Naive thymus-derived CD4-positive, alpha-beta T cell (primary cell): ENCODE data around the gene DPF1. TPM values are rescaled to one million over a fixed set of nuclear protein-coding genes. Genes with fewer than 3 reads are reported as not detected.

ENCODE experiments used
- ATAC-seq: fragments of 150-1000 bp; cut with Tn5 transposase; 2 replicates; pipeline ENCODE4 v1.10.0; 2021; ENCODE audit warnings: mild to moderate bottlenecking, moderate library complexity
- CTCF ChIA-PET: fragments of 350-600 bp; sonication (Branson Sonifier 250); formaldehyde crosslinking; loops from one replicate; lab custom pipeline; 2021; ENCODE audit warnings: antibody characterized with exemption; lab: Charles Lee
- POLR2A ChIA-PET: fragments of 350-600 bp; sonication (Branson Sonifier 250); formaldehyde crosslinking; loops from one replicate; lab custom pipeline; 2021; ENCODE audit warnings: antibody characterized with exemption, inconsistent platforms; lab: Charles Lee
- DNase-seq, 9 donors: peaks; one replicate each; pipeline versions ENCODE4 v3.0.0 to v3.0.0-alpha.2; 2020 to 2022; ENCODE audit warnings: mixed read lengths in 1 of 9
- H3K27ac ChIP-seq: one replicate; pipeline ENCODE4 v1.7.0; 2013; ENCODE audit warnings: mild to moderate bottlenecking, low read depth, low read length, moderate library complexity
- H3K27me3 ChIP-seq, 2 donors: one replicate each; pipeline ENCODE4 v1.7.0; 2013; ENCODE audit warnings: low read length in 2 of 2, mild to moderate bottlenecking in 2 of 2, moderate library complexity in 2 of 2; ENCODE audit not compliant: control insufficient read depth in 2 of 2, insufficient read depth in 2 of 2
- H3K36me3 ChIP-seq, 3 experiments: 1 replicate in 2 of 3; 2 replicates in 1 of 3; pipeline ENCODE4 v1.7.0; 2013; ENCODE audit warnings: low read length in 3 of 3, mild to moderate bottlenecking in 3 of 3, moderate library complexity in 1 of 3; ENCODE audit not compliant: insufficient read depth in 3 of 3, control insufficient read depth in 2 of 3
- H3K4me1 ChIP-seq, 2 donors: one replicate each; pipeline ENCODE4 v1.7.0; 2013; ENCODE audit warnings: low read length in 2 of 2, mild to moderate bottlenecking in 2 of 2, moderate library complexity in 1 of 2; ENCODE audit not compliant: control insufficient read depth in 2 of 2, insufficient read depth in 2 of 2
- H3K4me3 ChIP-seq: 2 replicates; pipeline ENCODE4 v1.7.0; 2013; ENCODE audit warnings: mild to moderate bottlenecking, low read length
- H3K9me3 ChIP-seq, 3 experiments: 1 replicate in 2 of 3; 2 replicates in 1 of 3; pipeline ENCODE4 v1.7.0; 2013; ENCODE audit warnings: low read length in 3 of 3; ENCODE audit not compliant: control insufficient read depth in 2 of 3
- H3K27ac Mint-ChIP-seq, 9 donors: one replicate each; pipeline ENCODE4 v1.8.0; 2020 to 2022; ENCODE audit warnings: mixed read lengths in 9 of 9, mild to moderate bottlenecking in 8 of 9, moderate library complexity in 5 of 9, inconsistent platforms in 2 of 9
- H3K27me3 Mint-ChIP-seq, 5 donors: one replicate each; pipeline ENCODE4 v1.8.0; 2021 to 2022; ENCODE audit warnings: mixed read lengths in 5 of 5, mild to moderate bottlenecking in 1 of 5
- H3K36me3 Mint-ChIP-seq, 5 donors: one replicate each; pipeline ENCODE4 v1.8.0; 2020 to 2022; ENCODE audit warnings: mixed read lengths in 5 of 5, mild to moderate bottlenecking in 3 of 5, inconsistent platforms in 1 of 5
- H3K4me1 Mint-ChIP-seq, 7 donors: one replicate each; pipeline ENCODE4 v1.8.0; 2020 to 2022; ENCODE audit warnings: mixed read lengths in 7 of 7, mild to moderate bottlenecking in 3 of 7, inconsistent platforms in 1 of 7
- H3K4me3 Mint-ChIP-seq, 10 donors: one replicate each; pipeline ENCODE4 v1.8.0; 2020 to 2022; ENCODE audit warnings: mild to moderate bottlenecking in 10 of 10, mixed read lengths in 10 of 10, moderate library complexity in 6 of 10, inconsistent platforms in 2 of 10
- H3K9me3 Mint-ChIP-seq, 11 donors: one replicate each; pipeline ENCODE4 v1.8.0; 2020 to 2022; ENCODE audit warnings: mixed read lengths in 11 of 11, mild to moderate bottlenecking in 4 of 11, inconsistent platforms in 1 of 11, moderate library complexity in 1 of 11
- intact Hi-C, 2 donors: fragments of 100-400 bp; cut with micrococcal nuclease; formaldehyde crosslinking; loops; one replicate each; pipeline ENCODE4 v1.15.1; 2023
- polyA plus RNA-seq, 2 donors: library from polyadenylated mRNA; unstranded; fragments of 300-500 nt; fragmentation: Illumina TruSeq; gene quantifications; one replicate each; pipeline ENCODE4 v1.2.3, GENCODE V29; 2021
- total RNA-seq, 6 experiments: library from RNA in 5 of 6; stranded (reverse) in 5 of 6; gene quantifications; 1 replicate in 5 of 6; 2 replicates in 1 of 6; pipeline ENCODE4 v1.2.3 and lab custom pipeline; 2021 to 2026

Gene DPF1
- total and polyA plus RNA-seq, 7 experiments from 2014 or later = 0.46 to 0.51 TPM; not detected in 5

- ChIA-PET CTCF (interaction anchor here (0.5 to 1.5 kb wide), 3 partner anchors 10 to 473 kb away, joined by 3 to 4 read pairs (median 3); no protein-coding TSS in a partner anchor), POLR2A (interaction anchor here (0.6 to 1.4 kb wide), 3 partner anchors 11 to 1590 kb away, joined by 3 to 5 read pairs (median 3); partner anchors contain the start of gene PSMD8)
- peak overlapping the region; percentile 18 to 93 (median 89) for H3K4me3 Mint-ChIP-seq
- Histone ChIP-seq H3K9me3 (no peaks in the 10 kb centered on the region), H3K4me1 (peaks cover 4 to 10% of the 10 kb centered on the region in 2 donors), H3K27me3 (no peaks in the 10 kb centered on the region), H3K4me3 (no peak overlapping the region), H3K36me3 (no peaks in the 10 kb centered on the region), H3K27ac (peak overlapping the region; percentile 77)
- peaks cover 0 to 3% (median 0%) of the 10 kb centered on the region in 11 donors for H3K9me3 Mint-ChIP-seq
- ATAC-seq = no peak
- H3K36me3 Mint-ChIP-seq = peaks cover 0 to 6% (median 0%) of the 10 kb centered on the region in 5 donors
- intact Hi-C loops = no loop called here
- DNase-seq = no peak
- H3K4me1 Mint-ChIP-seq = peaks cover 17 to 51% (median 39%) of the 10 kb centered on the region in 7 donors
- H3K27ac Mint-ChIP-seq = peak overlapping the region in 8 of 9 donors; percentile 81 to 90 (median 84)
- no peaks in the 10 kb centered on the region for H3K27me3 Mint-ChIP-seq
Measured at GRCh38 chr19:38265921-38266429, 42.0 kb upstream of the DPF1 start.

- Histone ChIP-seq H3K4me3 (peak overlapping the region; percentile 77), H3K36me3 (no peaks in the 10 kb centered on the region), H3K27me3 (no peaks in the 10 kb centered on the region), H3K27ac (peak overlapping the region; percentile 77), H3K9me3 (no peaks in the 10 kb centered on the region), H3K4me1 (peaks cover 4 to 10% of the 10 kb centered on the region in 2 donors)
- H3K9me3 Mint-ChIP-seq = peaks cover 0 to 3% (median 0%) of the 10 kb centered on the region in 11 donors
- peak overlapping the region; percentile 81 to 93 (median 89) for H3K4me3 Mint-ChIP-seq
- H3K4me1 Mint-ChIP-seq = peaks cover 17 to 49% (median 39%) of the 10 kb centered on the region in 7 donors
- intact Hi-C loops = no loop called here
- peaks cover 0 to 6% (median 0%) of the 10 kb centered on the region in 5 donors for H3K36me3 Mint-ChIP-seq
- H3K27me3 Mint-ChIP-seq = no peaks in the 10 kb centered on the region
- ChIA-PET POLR2A (interaction anchor here (0.6 to 1.4 kb wide), 5 partner anchors 10 to 281 kb away, joined by 3 to 6 read pairs (median 3); partner anchors contain the start of gene PSMD8), CTCF (interaction anchor here (0.5 to 1.5 kb wide), 3 partner anchors 11 to 473 kb away, joined by 3 to 4 read pairs (median 3); no protein-coding TSS in a partner anchor)
- ATAC-seq (no peak), DNase-seq (peak in 4 of 9 donors; percentile 11 to 33 (median 30))
- H3K27ac Mint-ChIP-seq = peak overlapping the region; percentile 81 to 93 (median 84)
Measured at GRCh38 chr19:38265213-38265861, 41.3 kb upstream of the DPF1 start.

- peak; percentile 50 for ATAC-seq
- Histone ChIP-seq H3K4me3 (peak within 1 kb of the TSS; percentile 77), H3K27ac (peak within 1 kb of the TSS; percentile 77), H3K4me1 (peaks cover 4 to 10% of the 10 kb centered on the region in 2 donors), H3K9me3 (no peaks in the 10 kb centered on the region), H3K36me3 (no peaks in the 10 kb centered on the region), H3K27me3 (no peaks in the 10 kb centered on the region)
- peak in 2 of 9 donors; percentile 43 to 54 for DNase-seq
- CTCF ChIA-PET = interaction anchor here (1.4 to 1.5 kb wide), 2 partner anchors 11 to 366 kb away, joined by 3 to 4 read pairs; no protein-coding TSS in a partner anchor
- Mint-ChIP-seq H3K27ac (peak within 1 kb of the TSS; percentile 81 to 93 (median 84)), H3K4me3 (peak within 1 kb of the TSS; percentile 81 to 93 (median 89)), H3K9me3 (peaks cover 0 to 3% (median 0%) of the 10 kb centered on the region in 11 donors), H3K27me3 (no peaks in the 10 kb centered on the region), H3K4me1 (peaks cover 17 to 44% (median 39%) of the 10 kb centered on the region in 7 donors), H3K36me3 (no peaks in the 10 kb centered on the region)
- intact Hi-C loops = loop anchor here (1.0 kb wide), 5 partner anchors 8 to 383 kb away; partner anchors contain the start of genes CATSPERG (in 2 of the 2), ACTN4 (in 1 of the 2), PPP1R14A (in 1 of the 2) and PSMD8 (in 1 of the 2)
- POLR2A ChIA-PET = interaction anchor here (0.6 to 1.4 kb wide), 4 partner anchors 52 to 170 kb away, joined by 3 to 4 read pairs (median 3); partner anchors contain the start of gene PSMD8
Measured at GRCh38 chr19:38264486-38265212, 40.6 kb upstream of the DPF1 start, which contains the start of gene SPINT2. TSS of gene SPINT2 (plus strand) at chr19:38264573. CDS start at chr19:38264893, 320 bp downstream.

GRCh38 chr19:38263689-38264485 lies 39.9 kb upstream of the DPF1 start:
- H3K4me1 ChIP-seq = peaks cover 4 to 10% of the 10 kb centered on the region in 2 donors
- ATAC-seq (peak; percentile 93), DNase-seq (peak; percentile 71 to 89 (median 80))
- H3K36me3 ChIP-seq = no peaks in the 10 kb centered on the region
- H3K4me3 ChIP-seq = peak overlapping the region; percentile 77
- H3K4me3 Mint-ChIP-seq = peak overlapping the region; percentile 81 to 93 (median 88)
- no peaks in the 10 kb centered on the region for H3K9me3 ChIP-seq
- H3K27ac ChIP-seq = peak overlapping the region; percentile 77
- H3K27ac Mint-ChIP-seq = peak overlapping the region in 8 of 9 donors; percentile 52 to 93 (median 70)
- intact Hi-C loops = loop anchor here (1.0 kb wide), 5 partner anchors 8 to 383 kb away; partner anchors contain the start of genes CATSPERG (in 2 of the 2), ACTN4 (in 1 of the 2), PPP1R14A (in 1 of the 2) and PSMD8 (in 1 of the 2)
- H3K4me1 Mint-ChIP-seq = peaks cover 17 to 44% (median 39%) of the 10 kb centered on the region in 7 donors
- H3K27me3 Mint-ChIP-seq = peaks cover 0 to 5% (median 2%) of the 10 kb centered on the region in 5 donors
- POLR2A ChIA-PET = interaction anchor here (0.6 to 1.4 kb wide), 4 partner anchors 25 to 110 kb away, joined by 3 to 4 read pairs (median 3); partner anchors contain the start of gene PSMD8
- CTCF ChIA-PET = interaction anchor here (1.4 kb wide), 1 partner anchor 365 kb away, joined by 3 read pairs; no protein-coding TSS in a partner anchor
- H3K9me3 Mint-ChIP-seq = peaks cover 0 to 3% (median 0%) of the 10 kb centered on the region in 11 donors
- H3K27me3 ChIP-seq = no peaks in the 10 kb centered on the region
- peaks cover 0 to 3% (median 0%) of the 10 kb centered on the region in 5 donors for H3K36me3 Mint-ChIP-seq

GRCh38 chr19:38262585-38263268 lies 38.7 kb upstream of the DPF1 start:
- Histone ChIP-seq H3K27ac (no peak overlapping the region), H3K4me3 (no peak overlapping the region), H3K9me3 (no peaks in the 10 kb centered on the region), H3K27me3 (no peaks in the 10 kb centered on the region), H3K36me3 (no peaks in the 10 kb centered on the region), H3K4me1 (peaks cover 4 to 10% of the 10 kb centered on the region in 2 donors)
- ATAC-seq (no peak), DNase-seq (no peak)
- Mint-ChIP-seq H3K4me1 (peaks cover 17 to 37% (median 34%) of the 10 kb centered on the region in 7 donors), H3K27ac (peak overlapping the region in 3 of 9 donors; percentile 45 to 72 (median 50)), H3K27me3 (peaks cover 2 to 9% (median 5%) of the 10 kb centered on the region in 5 donors), H3K9me3 (peaks cover 0 to 3% (median 0%) of the 10 kb centered on the region in 11 donors), H3K36me3 (peaks cover 0 to 3% (median 0%) of the 10 kb centered on the region in 5 donors), H3K4me3 (peak overlapping the region in 5 of 10 donors; percentile 23 to 86 (median 63))
- POLR2A ChIA-PET = interaction anchor here (0.7 kb wide), 1 partner anchor 530 kb away, joined by 3 read pairs; no protein-coding TSS in a partner anchor
- intact Hi-C loops = no loop called here
- CTCF ChIA-PET = no interaction called here
